SK-N-DZ (cell line): ENCODE measurements around the gene MPZL2.

Source experiments
- small RNA-seq, 2 experiments: library from RNA; depleted of rRNA; stranded (forward); fragments of <200 nt; gene quantifications; one replicate each; pipeline ENCODE3, GENCODE V24; 2014

The MPZL2 gene

Small RNA genes within 50 kb of the gene (small RNA-seq; reads per million reads assigned to genes)
- 0 reads per million in 2 experiments for gene HSPE1P18
